ENCODE measurements around the gene POC1B.
"Not testable (repeated sequence)": the region's sequence is repeated elsewhere in the genome, so short reads cannot be mapped to it uniquely, and the experiment has no call there.

POC1B gene

GRCh38 chr12:89472508-89472907, 53.3 kb downstream of the POC1B start:
- H3K4me3 ChIP-seq (ENCODE audit: low read depth, low read length): no peak overlapping the region
- DNase-seq (ENCODE audit: low read depth): no peak

- H3K4me3 ChIP-seq (ENCODE audit: low read depth, low read length): no peak overlapping the region
- no peak for DNase-seq (ENCODE audit: low read depth)
These were observed 54.9 kb downstream of the POC1B start for GRCh38 chr12:89470741-89471509.

DNA sequence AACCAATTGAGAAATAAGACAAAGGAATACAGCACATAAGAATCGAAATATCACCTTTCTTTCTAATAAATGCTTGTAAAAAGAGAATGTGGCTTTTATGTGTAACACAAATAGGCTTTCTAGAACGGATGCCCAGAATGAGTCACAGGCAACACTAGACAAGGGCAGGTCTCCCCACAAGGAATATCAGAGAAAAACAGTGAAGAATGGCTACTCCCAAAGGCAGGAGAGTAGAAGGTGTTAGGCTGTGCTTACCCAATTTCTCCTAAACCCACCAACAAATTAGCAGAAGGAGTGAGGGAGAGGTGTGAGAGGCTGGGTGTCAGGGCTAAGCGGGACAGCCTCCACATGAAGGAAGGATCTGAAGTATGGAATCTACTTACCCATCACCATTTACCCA, 56.5 kb downstream of the POC1B start:
- no peak for DNase-seq (ENCODE audit: low read depth)
- H3K4me3 ChIP-seq (ENCODE audit: low read depth, low read length): no peak overlapping the region

- DNase-seq (ENCODE audit: low read depth): no peak
- H3K4me3 ChIP-seq (ENCODE audit: low read depth, low read length): no peak overlapping the region
These were observed 57.1 kb downstream of the POC1B start for GRCh38 chr12:89468648-89469326.

DNA sequence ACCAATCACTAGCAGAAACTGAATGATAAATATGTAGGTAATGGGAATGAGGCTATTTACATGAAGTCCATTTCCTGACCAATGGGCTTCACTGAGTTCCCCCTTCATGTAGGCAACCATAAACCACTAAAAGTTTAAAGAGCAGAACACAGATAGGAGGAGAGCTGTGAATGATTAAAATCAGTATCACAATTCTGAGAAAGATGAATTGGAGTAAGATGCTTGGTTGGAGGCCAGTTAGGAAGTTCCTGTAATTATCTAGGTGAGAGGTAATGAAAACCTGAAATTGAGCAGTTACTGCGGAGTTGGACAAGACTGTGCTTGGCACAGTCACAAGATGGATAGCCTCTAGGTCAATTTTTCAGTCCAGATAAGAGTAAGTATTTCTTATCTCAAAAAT, 57.8 kb downstream of the POC1B start:
- DNase-seq (ENCODE audit: low read depth): no peak
- no peak overlapping the region for H3K4me3 ChIP-seq (ENCODE audit: low read depth, low read length)

- DNase-seq (ENCODE audit: low read depth): no peak
- H3K4me3 ChIP-seq (ENCODE audit: low read depth, low read length): no peak overlapping the region
These were observed 60.8 kb downstream of the POC1B start for GRCh38 chr12:89464974-89465592.

DNA sequence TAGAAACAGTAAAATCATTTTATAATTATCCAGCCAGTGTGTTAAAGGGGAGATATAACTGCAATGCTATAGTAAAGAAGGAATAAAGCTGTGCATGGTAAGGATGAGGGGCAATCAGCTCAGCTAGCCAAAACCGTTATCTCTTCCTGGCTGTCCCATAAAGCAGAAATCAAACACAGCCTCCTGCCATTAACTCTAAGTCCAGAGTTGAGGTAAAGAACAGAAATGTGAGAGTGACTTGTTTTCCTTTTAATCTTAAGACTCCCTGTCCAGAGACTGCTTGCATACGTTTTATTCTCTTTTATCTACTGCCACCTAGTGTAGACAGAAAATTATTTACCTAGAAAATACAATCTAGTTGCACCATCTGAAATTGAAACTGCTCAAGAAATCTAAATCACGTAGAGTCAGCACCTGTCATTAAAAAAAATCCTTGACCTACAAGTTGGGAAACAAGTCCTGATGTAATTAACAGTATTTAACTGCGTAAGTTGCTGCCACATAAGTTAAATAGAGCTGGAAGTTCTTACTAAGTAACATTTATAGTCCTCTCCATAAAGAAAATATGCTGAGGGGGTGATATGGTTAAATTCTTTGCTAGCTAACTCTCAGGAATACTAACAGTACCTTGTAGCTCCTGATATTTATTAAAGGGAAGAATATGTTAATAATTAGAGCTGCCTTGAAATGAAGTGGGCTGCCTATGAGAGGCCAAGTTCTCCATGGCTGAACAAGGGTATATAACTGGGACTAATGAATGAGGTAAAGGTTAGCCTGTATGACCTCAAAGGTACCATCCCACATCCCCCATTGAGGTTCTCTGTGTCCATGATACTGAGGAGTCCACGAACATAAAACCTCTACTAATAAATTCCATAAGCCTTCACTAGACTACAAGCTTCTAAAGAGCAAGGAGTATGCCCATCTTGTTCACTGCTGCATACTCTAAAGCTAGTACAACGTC, 63.9 kb downstream of the POC1B start:
- no peak for DNase-seq (ENCODE audit: low read depth)
- no peak overlapping the region for H3K4me3 ChIP-seq (ENCODE audit: low read depth, low read length)

GRCh38 chr12:89461190-89461589, 64.7 kb downstream of the POC1B start:
- H3K4me3 ChIP-seq (ENCODE audit: low read depth, low read length): no peak overlapping the region
- DNase-seq (ENCODE audit: low read depth): no peak

- not testable (repeated sequence) for DNase-seq (ENCODE audit: low read depth); H3K4me3 ChIP-seq (ENCODE audit: low read depth, low read length)
These were observed 66.6 kb downstream of the POC1B start for GRCh38 chr12:89459279-89459678.

DNA sequence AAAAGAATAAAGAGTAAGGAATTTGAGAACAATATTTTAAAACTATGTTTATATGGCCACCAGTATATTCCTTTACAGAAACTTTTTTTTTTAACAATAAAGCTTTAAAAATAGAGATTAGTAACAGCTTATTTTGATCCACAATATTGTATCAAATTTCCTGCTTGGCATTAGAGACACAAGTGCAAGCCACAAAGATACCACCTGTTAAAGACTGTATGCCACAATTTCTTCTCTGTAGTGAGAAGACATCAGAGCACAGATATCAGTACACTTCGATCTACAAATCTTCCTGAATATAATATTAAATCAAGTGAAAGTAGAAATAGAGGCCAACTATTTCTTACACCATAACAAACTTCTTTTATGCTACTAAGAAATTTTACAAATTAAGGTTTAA, 69.3 kb downstream of the POC1B start:
- DNase-seq (ENCODE audit: low read depth): no peak
- H3K4me3 ChIP-seq (ENCODE audit: low read depth, low read length): no peak overlapping the region

GRCh38 chr12:89454080-89454848, 71.6 kb downstream of the POC1B start:
- no peak overlapping the region for H3K4me3 ChIP-seq (ENCODE audit: low read depth, low read length)
- DNase-seq (ENCODE audit: low read depth): no peak

DNA sequence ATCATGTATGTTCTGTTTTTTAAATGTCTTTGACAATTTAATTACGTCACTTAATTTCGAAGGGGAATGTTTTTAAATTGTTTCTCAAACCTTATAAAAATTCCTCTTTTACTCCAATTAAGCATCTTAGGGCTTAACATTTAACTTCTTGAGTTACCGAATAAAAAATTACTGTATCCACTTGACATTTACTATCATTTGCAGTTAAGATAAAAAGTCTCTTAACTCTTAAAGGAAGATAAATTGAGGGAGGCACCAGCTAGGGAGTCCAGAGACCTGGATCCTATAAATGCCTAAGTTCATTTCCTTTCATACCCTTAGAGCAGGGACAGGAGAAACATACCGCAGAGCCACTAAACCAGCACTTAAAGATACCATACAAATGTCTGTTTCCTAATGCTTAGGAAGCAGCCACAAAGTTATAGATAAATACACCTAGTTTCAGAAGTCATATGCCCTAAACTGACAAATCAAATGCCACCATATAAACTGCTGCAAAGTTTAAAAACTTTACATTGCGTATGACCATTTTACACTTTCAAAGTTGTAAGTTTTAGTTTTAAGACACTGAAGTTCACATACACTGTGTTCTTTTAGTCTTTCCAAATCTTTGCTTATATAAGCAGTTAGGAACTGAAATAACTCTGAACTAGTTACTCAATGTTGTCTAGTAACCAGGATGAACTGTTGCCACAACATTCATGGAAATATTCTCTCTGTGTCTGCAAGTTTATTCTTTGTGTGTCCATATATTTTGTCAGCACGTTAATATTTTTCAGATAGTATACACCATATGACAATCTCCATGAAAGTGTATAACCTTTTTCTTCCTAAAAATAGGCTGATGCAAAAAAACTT, 72.5 kb downstream of the POC1B start:
- DNase-seq (ENCODE audit: low read depth): no peak
- H3K4me3 ChIP-seq (ENCODE audit: low read depth, low read length): no peak overlapping the region

- H3K4me3 ChIP-seq (ENCODE audit: low read depth, low read length): no peak overlapping the region
These were observed 74.0 kb downstream of the POC1B start for GRCh38 chr12:89451841-89452251.

GRCh38 chr12:89450907-89451306, 74.9 kb downstream of the POC1B start:
- no peak for DNase-seq (ENCODE audit: low read depth)
- no peak overlapping the region for H3K4me3 ChIP-seq (ENCODE audit: low read depth, low read length)

More at GRCh38 chr12:89451841-89452251, 74.0 kb downstream of the POC1B start:
- peak; percentile 64 for DNase-seq (ENCODE audit: low read depth)

DNA sequence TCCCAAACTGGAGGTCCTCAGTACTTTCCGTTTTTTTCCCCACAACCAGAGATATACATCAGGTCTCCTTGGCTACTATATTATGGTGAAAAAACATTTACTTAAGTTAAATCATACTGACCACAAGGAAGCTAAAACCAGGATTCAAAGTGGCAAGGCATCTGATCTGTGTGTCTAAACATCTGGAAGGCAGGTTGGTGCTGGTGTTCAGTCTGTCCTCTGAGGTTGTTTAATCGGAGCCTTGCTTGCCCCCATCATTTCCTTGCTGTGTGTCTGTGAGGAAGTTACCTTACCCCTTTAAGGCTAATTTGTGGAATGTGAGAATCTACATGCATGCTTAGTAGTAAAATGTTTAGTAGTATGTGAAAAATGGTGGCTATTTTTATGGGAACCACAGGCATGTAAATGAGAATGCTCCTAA, 76.9 kb downstream of the POC1B start:
- no peak overlapping the region for H3K4me3 ChIP-seq (ENCODE audit: low read depth, low read length)

GRCh38 chr12:89448526-89448925, 77.3 kb downstream of the POC1B start:
- H3K4me3 ChIP-seq (ENCODE audit: low read depth, low read length): no peak overlapping the region
- DNase-seq (ENCODE audit: low read depth): no peak

More for the DNA sequence above, 76.9 kb downstream of the POC1B start:
- DNase-seq (ENCODE audit: low read depth): no peak

- no peak overlapping the region for H3K4me3 ChIP-seq (ENCODE audit: low read depth, low read length)
- no peak for DNase-seq (ENCODE audit: low read depth)
These were observed 85.9 kb downstream of the POC1B start for GRCh38 chr12:89439941-89440340.

- no peak overlapping the region for H3K4me3 ChIP-seq (ENCODE audit: low read depth, low read length)
- no peak for DNase-seq (ENCODE audit: low read depth)
These were observed 88.6 kb downstream of the POC1B start for GRCh38 chr12:89437231-89437630.
